Esophagus squamous epithelium (tissue), 5 donors: Measurements from ENCODE around the gene NIT2. TPM values are rescaled to one million over a fixed set of nuclear protein-coding genes. Genes with fewer than 3 reads are reported as not detected.

Source experiments
- DNase-seq: peaks from one replicate; lab custom pipeline; 2025; lab: John Stamatoyannopoulos, UW
- H3K27ac ChIP-seq, 4 donors: fragments of 200-600 bp; sonication (generic); one replicate each; pipeline ENCODE4 v1.5.1; 2016 to 2019; ENCODE audit warnings: mild to moderate bottlenecking in 1 of 4
- H3K27me3 ChIP-seq, 4 donors: fragments of 200-600 bp; sonication (generic); 1 replicate in 3 of 4; 2 replicates in 1 of 4; pipeline versions ENCODE4 v1.5.1 to v1.6.0; 2017 to 2021; ENCODE audit warnings: antibody characterized with exemption in 1 of 4
- H3K36me3 ChIP-seq, 3 donors: fragments of 200-600 bp; sonication (generic); one replicate each; pipeline ENCODE4 v1.5.1; 2016 to 2019
- H3K4me1 ChIP-seq, 3 donors: fragments of 200-600 bp; sonication (generic); one replicate each; pipeline ENCODE4 v1.5.1; 2017 to 2019
- H3K4me3 ChIP-seq, 4 donors: fragments of 200-600 bp; sonication (generic); 1 replicate in 3 of 4; 2 replicates in 1 of 4; pipeline ENCODE4 v1.5.1; 2016 to 2019; ENCODE audit warnings: mild to moderate bottlenecking in 2 of 4, moderate library complexity in 1 of 4
- H3K9me3 ChIP-seq, 3 donors: fragments of 200-600 bp; sonication (generic); one replicate each; pipeline ENCODE4 v1.5.1; 2016 to 2019
- CTCF ChIP-seq, 6 experiments: fragments of 450-650 bp in 4 of 6; fragments of 200-600 bp in 2 of 6; sonication (generic) in 2 of 6; IDR thresholded peaks; one replicate each; pipeline ENCODE4 v1.5.1; 2016 to 2019; ENCODE audit warnings: antibody characterized with exemption in 6 of 6, mild to moderate bottlenecking in 4 of 6, moderate library complexity in 4 of 6
- POLR2A ChIP-seq, 4 donors: fragments of 450-650 bp; IDR thresholded peaks; one replicate each; pipeline ENCODE4 v1.6.1; 2017; ENCODE audit warnings: antibody characterized with exemption in 4 of 4, mild to moderate bottlenecking in 4 of 4, moderate library complexity in 3 of 4
- WGBS, 2 donors: methylation state at CpG; one replicate each; pipeline ENCODE4 v1.1.5; 2018; 5-methylcytosine and 5-hydroxymethylcytosine counted together
- intact Hi-C: fragments of 100-400 bp; cut with DNase I; formaldehyde crosslinking; loops from one replicate; pipeline ENCODE4 v1.15.0; 2022
- total RNA-seq, 4 donors: library from RNA; depleted of rRNA; stranded (reverse); fragments of >200 nt; gene quantifications; one replicate each; pipeline ENCODE4 v1.1.0, GENCODE V29; 2016
- donor health status: DM: yes; HTN: yes; CAD: no.

NIT2 gene
- total RNA-seq, 4 donors from 2014 or later: 12.5 to 37.2 (median 23.8) TPM

GRCh38 chr3:100329800-100330489, 4.6 kb upstream of the NIT2 start:
- Histone ChIP-seq H3K4me3 (no peak overlapping the region), H3K4me1 (peaks cover 0 to 9% (median 6%) of the 10 kb centered on the region in 3 donors), H3K27me3 (no peaks in the 10 kb centered on the region), H3K36me3 (peaks cover 0 to 24% (median 0%) of the 10 kb centered on the region in 3 donors), H3K27ac (no peak overlapping the region), H3K9me3 (no peaks in the 10 kb centered on the region)
- WGBS, 2 donors: 75 to 81% methylated on average over 4 of the region's 4 CpGs
- intact Hi-C loops: no loop called here
- DNase-seq: no peak
- TF ChIP-seq CTCF (IDR thresholded peaks at IDR 0.05) (no peak), POLR2A (IDR thresholded peaks at IDR 0.05) (no peak)

GRCh38 chr3:100330651-100331050, 3.9 kb upstream of the NIT2 start:
- no peak for DNase-seq
- Histone ChIP-seq H3K27me3 (no peaks in the 10 kb centered on the region), H3K36me3 (peaks cover 0 to 17% (median 0%) of the 10 kb centered on the region in 3 donors), H3K4me3 (no peak overlapping the region), H3K9me3 (no peaks in the 10 kb centered on the region), H3K4me1 (peaks cover 0 to 14% (median 9%) of the 10 kb centered on the region in 3 donors), H3K27ac (no peak overlapping the region)
- WGBS, 2 donors: 82 to 90% methylated on average over 4 to 5 of the region's 5 CpGs
- TF ChIP-seq POLR2A (IDR thresholded peaks at IDR 0.05) (no peak), CTCF (IDR thresholded peaks at IDR 0.05) (no peak)
- intact Hi-C loops: no loop called here

GRCh38 chr3:100331660-100332059, 2.9 kb upstream of the NIT2 start:
- 90 to 92% methylated on average over 4 of the region's 4 CpGs for WGBS, 2 donors
- intact Hi-C loops: no loop called here
- Histone ChIP-seq H3K9me3 (no peaks in the 10 kb centered on the region), H3K27ac (no peak overlapping the region), H3K36me3 (peaks cover 0 to 10% (median 0%) of the 10 kb centered on the region in 3 donors), H3K4me3 (no peak overlapping the region), H3K27me3 (no peaks in the 10 kb centered on the region), H3K4me1 (peaks cover 0 to 22% (median 11%) of the 10 kb centered on the region in 3 donors)
- TF ChIP-seq CTCF (IDR thresholded peaks at IDR 0.05): no peak
- no peak for TF ChIP-seq POLR2A (IDR thresholded peaks at IDR 0.05)
- no peak for DNase-seq

GRCh38 chr3:100333051-100333450, 1.5 kb upstream of the NIT2 start:
- Histone ChIP-seq H3K4me1 (peaks cover 0 to 22% (median 11%) of the 10 kb centered on the region in 3 donors), H3K4me3 (no peak overlapping the region), H3K27me3 (no peaks in the 10 kb centered on the region), H3K9me3 (no peaks in the 10 kb centered on the region), H3K36me3 (no peaks in the 10 kb centered on the region), H3K27ac (no peak overlapping the region)
- TF ChIP-seq POLR2A (IDR thresholded peaks at IDR 0.05): no peak
- no peak for TF ChIP-seq CTCF (IDR thresholded peaks at IDR 0.05)
- intact Hi-C loops: no loop called here
- no peak for DNase-seq

GRCh38 chr3:100333970-100334487, 528 bp upstream of the NIT2 start:
- no peaks in the 10 kb centered on the region for H3K27me3 ChIP-seq
- H3K4me3 ChIP-seq: peak overlapping the region; percentile 55 to 90 (median 78)
- peaks cover 0 to 9% (median 0%) of the 10 kb centered on the region in 3 donors for H3K36me3 ChIP-seq
- DNase-seq: no peak
- 36 to 43% methylated on average over 13 to 14 of the region's 14 CpGs for WGBS, 2 donors
- no peaks in the 10 kb centered on the region for H3K9me3 ChIP-seq
- TF ChIP-seq CTCF (IDR thresholded peaks at IDR 0.05) (no peak), POLR2A (IDR thresholded peaks at IDR 0.05) (no peak)
- H3K27ac ChIP-seq: peak overlapping the region; percentile 75 to 92 (median 86)
- intact Hi-C loops: no loop called here
- peaks cover 0 to 22% (median 11%) of the 10 kb centered on the region in 3 donors for H3K4me1 ChIP-seq
